DOHH2 (cell line): Measurements from ENCODE around the gene DIDO1.

Experiments used
- H3F3A ChIP-seq: fragments of 200-600 bp; sonication (generic), shearing (Covaris generic); 2 replicates; pipeline ENCODE4 v1.6.0; 2016; ENCODE audit warnings: antibody characterized with exemption, mild to moderate bottlenecking; ENCODE audit not compliant: control insufficient read depth, insufficient read depth
- H3K27ac ChIP-seq: fragments of 200-600 bp; sonication (generic); 2 replicates; pipeline ENCODE4 v1.5.1; 2014; ENCODE audit warnings: low read depth, mild to moderate bottlenecking, low read length, moderate library complexity
- H3K27me3 ChIP-seq: fragments of 200-600 bp; sonication (generic); 2 replicates; pipeline ENCODE4 v1.6.1; 2014; ENCODE audit warnings: mild to moderate bottlenecking, low read length, mixed read lengths; ENCODE audit not compliant: control insufficient read depth
- H3K36me3 ChIP-seq: fragments of 200-600 bp; sonication (generic); 2 replicates; pipeline ENCODE4 v1.6.1; 2014; ENCODE audit warnings: mild to moderate bottlenecking, low read length, moderate library complexity, mixed read lengths; ENCODE audit not compliant: control insufficient read depth
- H3K4me1 ChIP-seq: fragments of 200-600 bp; sonication (generic); 2 replicates; pipeline ENCODE4 v1.6.1; 2014; ENCODE audit warnings: mild to moderate bottlenecking, low read length, mixed read lengths; ENCODE audit not compliant: control insufficient read depth
- H3K4me2 ChIP-seq: fragments of 200-600 bp; sonication (generic); 2 replicates; pipeline ENCODE4 v1.6.0; 2014; ENCODE audit warnings: mild to moderate bottlenecking, low read length, moderate library complexity
- H3K4me3 ChIP-seq: fragments of 200-600 bp; sonication (generic); 2 replicates; pipeline ENCODE4 v1.5.1; 2014; ENCODE audit warnings: mild to moderate bottlenecking, low read length, mixed read lengths
- H3K79me2 ChIP-seq: fragments of 200-600 bp; sonication (generic); 2 replicates; pipeline ENCODE4 v1.6.1; 2014; ENCODE audit warnings: mild to moderate bottlenecking, low read length, mixed read lengths; ENCODE audit not compliant: control insufficient read depth
- H3K9me2 ChIP-seq: fragments of 200-600 bp; sonication (generic); replicated peaks from 2 replicates; pipeline ENCODE4 v1.6.1; 2014; ENCODE audit warnings: mild to moderate bottlenecking, low read length, mixed read lengths; ENCODE audit not compliant: control insufficient read depth
- H3K9me3 ChIP-seq: fragments of 200-600 bp; sonication (generic); 2 replicates; pipeline ENCODE4 v1.6.1; 2014; ENCODE audit warnings: antibody characterized with exemption, low read length, mixed read lengths; ENCODE audit not compliant: control insufficient read depth, insufficient read depth
- H4K20me1 ChIP-seq: fragments of 200-600 bp; sonication (generic); 2 replicates; pipeline ENCODE4 v1.6.0; 2014; ENCODE audit warnings: low read depth, mild to moderate bottlenecking, antibody characterized with exemption, low read length, moderate library complexity; ENCODE audit not compliant: control insufficient read depth, insufficient read depth
- CTCF ChIP-seq: fragments of 200-600 bp; sonication (generic); IDR thresholded peaks from one replicate; pipeline ENCODE4 v1.5.1; 2014; ENCODE audit warnings: antibody characterized with exemption, mild to moderate bottlenecking, low read depth, low read length; ENCODE audit not compliant: poor library complexity, severe bottlenecking
- EZH2phosphoT487 ChIP-seq: fragments of 200-600 bp; sonication (generic); IDR thresholded peaks from 2 replicates; pipeline ENCODE4 v1.6.1; 2017; ENCODE audit warnings: borderline replicate concordance, mild to moderate bottlenecking, antibody characterized with exemption, low read length, moderate library complexity, mixed read lengths

The DIDO1 gene

DNA sequence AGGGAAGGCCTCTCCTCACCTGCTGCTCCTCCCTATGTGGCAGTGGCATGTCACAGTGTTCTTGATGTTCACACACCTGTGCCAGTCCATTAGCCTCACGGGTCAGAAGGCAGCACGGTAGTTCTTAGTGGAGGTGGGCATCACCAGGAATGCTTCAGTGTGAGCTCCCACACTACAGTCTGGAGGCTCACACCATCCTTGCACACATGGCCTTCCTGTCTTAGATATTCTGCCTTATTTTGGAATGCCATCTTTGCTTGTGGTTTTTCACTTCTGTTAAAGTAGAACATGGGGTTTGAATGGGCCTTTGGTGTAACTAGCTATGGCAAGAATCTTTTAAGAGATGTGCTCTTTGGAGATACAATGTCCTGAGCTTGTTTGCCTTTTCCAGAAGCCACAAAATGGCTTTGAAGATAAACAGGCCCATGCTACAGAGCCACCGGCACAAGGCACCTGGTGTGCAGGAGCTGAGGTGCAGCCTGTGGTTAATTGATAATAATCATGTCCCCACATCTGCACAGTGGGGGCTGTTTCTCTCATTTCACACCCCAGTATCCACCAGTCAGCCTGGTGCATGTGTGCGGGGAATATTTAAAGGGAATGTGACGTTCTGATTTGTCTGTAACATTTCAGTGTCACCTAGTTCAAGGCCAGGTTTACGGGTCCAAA lies 23.0 kb upstream of the DIDO1 start:
- Histone ChIP-seq H3K4me2 (no peak overlapping the region), H3K79me2 (peaks cover 55% of the 10 kb centered on the region), H3K9me2 (no peaks in the 10 kb centered on the region), H3K27ac (no peak overlapping the region), H3K4me1 (peaks cover 21% of the 10 kb centered on the region), H3K4me3 (no peak overlapping the region), H3K27me3 (no peaks in the 10 kb centered on the region), H3K9me3 (peaks cover 5% of the 10 kb centered on the region; the same call in 1 of the 2 replicates), H4K20me1 (no peaks in the 10 kb centered on the region), H3F3A (peaks cover 14% of the 10 kb centered on the region), H3K36me3 (peaks cover 61% of the 10 kb centered on the region)
- TF ChIP-seq EZH2phosphoT487 (no peak), CTCF (no peak)

DNA sequence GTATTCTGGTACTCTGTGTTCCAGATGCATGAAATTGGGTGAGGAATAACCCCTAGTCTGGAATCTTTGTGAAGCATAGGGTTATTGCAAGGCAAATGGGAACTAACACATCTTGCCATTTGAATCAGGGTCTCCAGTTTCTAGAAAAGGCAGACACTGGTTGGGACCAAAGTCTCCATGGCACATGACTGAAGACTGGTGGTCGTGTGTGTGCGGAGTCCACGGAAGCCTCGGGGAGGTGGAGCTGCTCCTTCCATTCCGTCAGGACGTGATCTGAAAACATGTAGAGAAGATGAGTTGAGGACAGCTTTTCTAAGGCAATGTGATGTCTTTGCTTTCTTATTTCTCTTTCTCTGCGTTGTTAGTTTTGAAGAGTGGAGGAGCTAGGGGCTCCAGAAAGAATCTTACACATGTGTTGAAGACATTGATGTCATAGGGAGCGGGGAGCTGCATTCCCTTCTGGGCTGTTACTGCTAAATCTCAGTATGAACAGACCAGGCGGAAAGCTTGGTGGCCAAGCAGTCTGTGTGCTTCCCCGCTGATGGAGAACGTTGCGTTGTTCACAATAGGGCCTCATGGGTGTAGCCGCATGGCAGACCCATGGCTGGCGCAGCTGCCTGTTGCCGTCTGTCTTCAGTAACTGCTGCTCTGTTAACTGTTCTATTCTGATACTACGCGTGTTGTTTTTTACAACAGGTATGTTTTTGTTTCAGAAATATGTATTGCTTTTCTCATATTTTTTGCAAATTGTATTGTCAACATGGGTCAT lies 21.4 kb upstream of the DIDO1 start:
- Histone ChIP-seq H3K4me3 (no peak overlapping the region), H3K9me3 (peaks cover 5% of the 10 kb centered on the region; the same call in 1 of the 2 replicates), H4K20me1 (no peaks in the 10 kb centered on the region), H3K4me2 (no peak overlapping the region), H3K36me3 (peaks cover 77% of the 10 kb centered on the region), H3K79me2 (peaks cover 59% of the 10 kb centered on the region), H3K9me2 (no peaks in the 10 kb centered on the region), H3K27me3 (no peaks in the 10 kb centered on the region), H3K27ac (no peak overlapping the region), H3F3A (peaks cover 3% of the 10 kb centered on the region; the same call in 1 of the 2 replicates), H3K4me1 (peaks cover 9% of the 10 kb centered on the region)
- TF ChIP-seq EZH2phosphoT487 (no peak), CTCF (no peak)

DNA sequence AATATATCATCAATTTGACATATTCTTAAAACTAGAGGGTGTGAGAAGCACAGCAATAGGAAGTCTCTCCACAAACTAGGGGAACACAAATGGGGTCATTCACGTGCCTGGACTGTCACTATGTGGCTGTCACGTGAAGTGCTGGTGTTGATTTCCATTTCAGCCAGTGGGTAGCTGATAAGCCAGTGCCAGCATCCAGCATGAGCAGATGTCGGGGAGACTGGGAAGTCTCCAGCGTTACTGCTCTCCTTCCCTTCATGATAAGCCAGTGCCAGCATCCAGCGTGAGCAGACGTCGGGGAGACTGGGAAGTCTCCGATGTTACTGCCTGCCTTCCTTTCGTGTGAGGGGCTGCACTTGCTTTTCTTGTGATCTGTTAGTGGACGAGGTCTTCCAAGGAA lies 20.6 kb upstream of the DIDO1 start:
- Histone ChIP-seq H3F3A (peaks cover 3% of the 10 kb centered on the region; the same call in 1 of the 2 replicates), H3K4me2 (no peak overlapping the region), H3K9me3 (peaks cover 5% of the 10 kb centered on the region; the same call in 1 of the 2 replicates), H3K27ac (no peak overlapping the region), H3K79me2 (peaks cover 60% of the 10 kb centered on the region), H3K36me3 (peaks cover 85% of the 10 kb centered on the region), H4K20me1 (no peaks in the 10 kb centered on the region), H3K4me3 (no peak overlapping the region), H3K4me1 (peaks cover 3% of the 10 kb centered on the region), H3K9me2 (no peaks in the 10 kb centered on the region), H3K27me3 (no peaks in the 10 kb centered on the region)
- no peak for TF ChIP-seq CTCF
- no peak for TF ChIP-seq EZH2phosphoT487
